GM12864 (cell line): ENCODE results near the gene FMN1.

ENCODE experiments used
- DNase-seq: peaks from one replicate; pipeline ENCODE4 v3.0.0-alpha.2; 2011; ENCODE audit warnings: low read depth
- H3K4me3 ChIP-seq: 2 replicates; pipeline ENCODE4 v1.5.1; 2011; ENCODE audit warnings: mild to moderate bottlenecking, low read depth, low read length, control low read depth
- TF ChIP-seq, protein P1 (sequence below): IDR thresholded peaks from 2 replicates; pipeline ENCODE4 v1.5.1; 2011; ENCODE audit warnings: low read depth, mild to moderate bottlenecking, moderate library complexity, low read length, control low read depth, inconsistent platforms; ENCODE audit errors: missing control alignments

Gene FMN1

DNA sequence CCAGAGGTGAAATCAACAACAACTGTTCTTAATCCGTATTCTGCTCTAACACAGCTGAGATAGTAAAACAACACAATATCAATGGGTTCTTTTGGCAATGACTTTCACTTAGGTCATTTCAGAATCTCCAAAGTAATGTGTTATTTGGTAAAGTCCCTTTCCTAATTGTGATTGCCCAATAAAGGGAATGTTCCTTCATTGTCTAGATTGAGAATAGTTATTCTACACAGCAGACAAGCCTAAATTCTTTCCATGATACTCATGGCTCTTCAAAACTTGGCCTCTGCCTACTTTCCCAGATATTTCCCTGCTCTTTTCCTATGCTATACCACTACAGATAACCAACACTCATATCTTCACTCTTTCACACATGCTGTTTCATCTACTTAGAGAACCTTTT lies 219.8 kb downstream of the FMN1 start:
- TF ChIP-seq, protein P1, sequence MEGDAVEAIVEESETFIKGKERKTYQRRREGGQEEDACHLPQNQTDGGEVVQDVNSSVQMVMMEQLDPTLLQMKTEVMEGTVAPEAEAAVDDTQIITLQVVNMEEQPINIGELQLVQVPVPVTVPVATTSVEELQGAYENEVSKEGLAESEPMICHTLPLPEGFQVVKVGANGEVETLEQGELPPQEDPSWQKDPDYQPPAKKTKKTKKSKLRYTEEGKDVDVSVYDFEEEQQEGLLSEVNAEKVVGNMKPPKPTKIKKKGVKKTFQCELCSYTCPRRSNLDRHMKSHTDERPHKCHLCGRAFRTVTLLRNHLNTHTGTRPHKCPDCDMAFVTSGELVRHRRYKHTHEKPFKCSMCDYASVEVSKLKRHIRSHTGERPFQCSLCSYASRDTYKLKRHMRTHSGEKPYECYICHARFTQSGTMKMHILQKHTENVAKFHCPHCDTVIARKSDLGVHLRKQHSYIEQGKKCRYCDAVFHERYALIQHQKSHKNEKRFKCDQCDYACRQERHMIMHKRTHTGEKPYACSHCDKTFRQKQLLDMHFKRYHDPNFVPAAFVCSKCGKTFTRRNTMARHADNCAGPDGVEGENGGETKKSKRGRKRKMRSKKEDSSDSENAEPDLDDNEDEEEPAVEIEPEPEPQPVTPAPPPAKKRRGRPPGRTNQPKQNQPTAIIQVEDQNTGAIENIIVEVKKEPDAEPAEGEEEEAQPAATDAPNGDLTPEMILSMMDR = no peak
- no peak overlapping the region for H3K4me3 ChIP-seq
- no peak for DNase-seq

DNA sequence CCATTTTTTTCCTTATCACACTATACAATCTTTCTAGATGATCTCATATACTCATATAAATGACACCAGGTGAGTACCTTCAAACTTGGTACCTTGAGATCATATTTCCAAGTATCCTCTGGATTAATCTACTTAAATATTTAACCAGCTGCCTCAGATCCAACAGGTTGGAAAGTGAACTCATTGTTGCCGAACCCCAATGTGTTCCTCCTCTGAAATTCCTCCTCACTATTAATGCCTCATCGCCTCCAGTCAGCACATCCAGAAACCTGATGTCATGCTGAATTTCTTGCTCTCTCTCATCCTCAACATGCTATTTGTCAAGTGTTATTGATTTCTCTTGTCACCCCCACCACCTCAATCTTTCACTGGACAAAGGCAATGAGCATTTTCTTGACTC lies 221.8 kb downstream of the FMN1 start:
- TF ChIP-seq, protein P1 = no peak
- no peak for DNase-seq
- no peak overlapping the region for H3K4me3 ChIP-seq

DNA sequence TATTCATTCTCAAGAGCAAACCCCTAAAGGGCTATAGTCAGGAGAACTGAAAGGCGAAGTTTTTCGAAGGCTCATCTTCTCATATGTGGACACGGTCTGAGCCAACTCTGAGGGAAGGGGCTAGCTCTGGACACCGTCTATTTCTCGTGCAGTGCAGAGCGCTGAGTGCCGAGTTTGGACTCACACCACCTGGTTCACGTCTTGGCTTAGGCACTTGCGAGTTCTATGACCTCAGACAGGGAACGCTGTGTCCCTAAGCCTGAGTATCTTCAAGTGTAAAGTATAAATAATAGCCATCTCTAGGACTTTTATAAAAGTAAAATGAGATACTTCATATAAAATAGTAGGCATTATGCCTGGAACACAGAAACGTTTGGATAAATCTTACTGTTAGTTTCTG lies 223.7 kb downstream of the FMN1 start:
- no peak for DNase-seq
- H3K4me3 ChIP-seq = no peak overlapping the region
- TF ChIP-seq, protein P1 = no peak

DNA sequence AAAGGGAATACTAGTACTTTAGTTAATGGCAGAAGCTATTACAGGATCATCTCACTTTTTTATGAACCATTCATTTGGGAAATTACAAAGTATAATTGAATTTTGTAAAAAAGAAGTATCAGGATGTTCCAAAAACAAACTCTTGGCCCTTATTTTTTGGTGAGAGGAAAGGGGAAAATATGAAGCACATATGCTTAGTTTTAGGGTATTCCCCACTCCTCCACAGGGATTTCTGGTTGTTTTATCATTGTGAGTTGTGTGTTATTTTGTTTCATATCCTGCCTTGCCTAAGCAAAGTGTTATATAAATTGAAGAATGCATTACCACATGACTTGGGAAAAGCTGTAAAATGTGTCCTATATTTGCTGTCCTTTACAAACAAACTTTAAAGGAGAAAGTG lies 227.0 kb downstream of the FMN1 start:
- TF ChIP-seq, protein P1 = no peak
- H3K4me3 ChIP-seq = no peak overlapping the region
- DNase-seq = no peak

DNA sequence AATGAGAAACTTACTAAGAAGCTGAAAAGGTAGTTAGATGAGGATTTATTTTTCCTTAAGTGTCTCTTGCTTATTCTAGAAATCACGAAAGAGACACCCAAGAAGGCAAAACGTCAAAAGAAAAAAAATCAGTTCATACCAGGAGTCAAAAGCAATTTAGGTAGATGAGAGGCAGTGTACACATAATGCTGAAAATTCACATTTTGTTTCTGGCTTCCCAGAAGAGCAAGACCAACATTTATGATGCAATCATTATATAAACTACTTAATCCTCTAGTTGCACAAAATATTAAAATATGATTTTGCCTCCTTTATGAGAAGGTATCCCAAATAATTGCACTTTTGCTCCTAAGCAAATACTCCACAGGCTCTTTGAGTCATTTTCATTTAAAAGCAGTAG lies 228.0 kb downstream of the FMN1 start:
- TF ChIP-seq, protein P1 = no peak
- no peak for DNase-seq
- no peak overlapping the region for H3K4me3 ChIP-seq

DNA sequence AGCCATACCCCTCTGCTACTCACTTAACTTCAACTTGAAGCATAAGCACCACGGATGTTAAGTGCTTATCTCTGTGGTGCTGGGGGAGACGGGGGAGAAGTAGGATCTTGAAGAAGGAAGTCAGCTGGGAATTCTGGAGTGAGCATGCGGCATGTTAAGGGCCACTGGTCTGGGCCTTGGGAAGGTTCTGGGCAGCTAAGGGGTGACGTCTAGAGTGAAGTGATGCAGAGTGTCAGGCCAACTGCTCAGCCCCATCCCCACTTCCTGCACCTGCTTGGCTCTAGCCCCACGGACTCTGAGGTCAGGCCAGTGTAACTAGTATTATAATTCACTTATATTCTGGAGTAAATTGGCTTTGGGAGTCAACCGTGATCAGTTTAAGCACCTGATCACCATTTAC lies 228.6 kb downstream of the FMN1 start:
- no peak for DNase-seq
- H3K4me3 ChIP-seq = no peak overlapping the region
- TF ChIP-seq, protein P1 = no peak

DNA sequence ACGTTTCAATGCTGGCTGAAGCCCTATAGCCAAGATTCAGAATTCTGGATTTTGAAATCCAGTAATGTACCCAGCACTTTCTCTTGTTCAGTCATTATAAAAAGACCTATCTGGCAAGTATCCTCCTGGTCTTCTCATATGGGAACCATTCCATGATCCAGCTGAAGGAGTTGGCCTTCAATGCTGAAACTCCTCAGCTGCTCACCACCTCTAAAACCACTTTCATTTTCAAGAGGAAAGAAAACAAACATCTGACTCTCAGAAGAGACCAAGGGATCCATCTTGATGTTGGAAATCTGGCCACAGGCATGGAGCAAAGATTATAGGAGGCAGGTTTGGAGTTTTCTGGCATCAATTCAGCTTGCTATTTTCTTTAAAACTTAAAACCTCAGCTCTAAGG lies 235.4 kb downstream of the FMN1 start:
- no peak for DNase-seq
- H3K4me3 ChIP-seq = no peak overlapping the region
- TF ChIP-seq, protein P1 = no peak
